Measurements from ENCODE around the gene CHDH. TPM values are rescaled to one million over a fixed set of nuclear protein-coding genes. Genes with fewer than 3 reads are reported as not detected.

The CHDH gene
- total RNA-seq, 1 donor from 2014 or later: under 0.01 TPM

DNA sequence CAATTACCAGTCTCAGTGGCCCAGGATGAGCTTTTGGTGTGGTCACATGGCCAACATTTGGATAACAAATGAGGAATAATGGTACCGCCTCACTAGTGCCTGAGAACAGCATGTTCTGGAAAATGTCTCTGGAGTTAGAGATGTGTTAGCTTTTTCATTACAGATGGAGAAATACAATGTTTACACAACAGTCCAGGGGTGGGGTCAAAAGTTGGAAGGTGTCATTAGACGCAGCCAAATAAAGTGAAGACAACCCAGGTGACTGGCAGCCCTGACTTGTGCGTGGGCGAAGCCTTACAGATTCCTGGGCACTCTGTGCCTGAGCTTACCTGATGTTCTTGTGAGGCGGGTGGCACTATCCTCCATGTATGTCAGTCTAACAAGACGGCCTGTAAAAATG lies 13.0 kb upstream of the CHDH start:
- no peak for FAIRE-seq
- TF ChIP-seq, protein P1, sequence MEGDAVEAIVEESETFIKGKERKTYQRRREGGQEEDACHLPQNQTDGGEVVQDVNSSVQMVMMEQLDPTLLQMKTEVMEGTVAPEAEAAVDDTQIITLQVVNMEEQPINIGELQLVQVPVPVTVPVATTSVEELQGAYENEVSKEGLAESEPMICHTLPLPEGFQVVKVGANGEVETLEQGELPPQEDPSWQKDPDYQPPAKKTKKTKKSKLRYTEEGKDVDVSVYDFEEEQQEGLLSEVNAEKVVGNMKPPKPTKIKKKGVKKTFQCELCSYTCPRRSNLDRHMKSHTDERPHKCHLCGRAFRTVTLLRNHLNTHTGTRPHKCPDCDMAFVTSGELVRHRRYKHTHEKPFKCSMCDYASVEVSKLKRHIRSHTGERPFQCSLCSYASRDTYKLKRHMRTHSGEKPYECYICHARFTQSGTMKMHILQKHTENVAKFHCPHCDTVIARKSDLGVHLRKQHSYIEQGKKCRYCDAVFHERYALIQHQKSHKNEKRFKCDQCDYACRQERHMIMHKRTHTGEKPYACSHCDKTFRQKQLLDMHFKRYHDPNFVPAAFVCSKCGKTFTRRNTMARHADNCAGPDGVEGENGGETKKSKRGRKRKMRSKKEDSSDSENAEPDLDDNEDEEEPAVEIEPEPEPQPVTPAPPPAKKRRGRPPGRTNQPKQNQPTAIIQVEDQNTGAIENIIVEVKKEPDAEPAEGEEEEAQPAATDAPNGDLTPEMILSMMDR (IDR thresholded peaks at IDR 0.05; ENCODE audit: insufficient read depth, low read length, severe bottlenecking): no peak
- H3K4me3 ChIP-seq (ENCODE audit: low read depth, low read length): no peak overlapping the region
- no peak for DNase-seq (ENCODE audit: low read depth)
- H3K36me3 ChIP-seq (ENCODE audit: control insufficient read depth, insufficient read depth, low read length): no peaks in the 10 kb centered on the region
- no peaks in the 10 kb centered on the region for H3K27me3 ChIP-seq (ENCODE audit: control insufficient read depth, insufficient read depth, low read length)

DNA sequence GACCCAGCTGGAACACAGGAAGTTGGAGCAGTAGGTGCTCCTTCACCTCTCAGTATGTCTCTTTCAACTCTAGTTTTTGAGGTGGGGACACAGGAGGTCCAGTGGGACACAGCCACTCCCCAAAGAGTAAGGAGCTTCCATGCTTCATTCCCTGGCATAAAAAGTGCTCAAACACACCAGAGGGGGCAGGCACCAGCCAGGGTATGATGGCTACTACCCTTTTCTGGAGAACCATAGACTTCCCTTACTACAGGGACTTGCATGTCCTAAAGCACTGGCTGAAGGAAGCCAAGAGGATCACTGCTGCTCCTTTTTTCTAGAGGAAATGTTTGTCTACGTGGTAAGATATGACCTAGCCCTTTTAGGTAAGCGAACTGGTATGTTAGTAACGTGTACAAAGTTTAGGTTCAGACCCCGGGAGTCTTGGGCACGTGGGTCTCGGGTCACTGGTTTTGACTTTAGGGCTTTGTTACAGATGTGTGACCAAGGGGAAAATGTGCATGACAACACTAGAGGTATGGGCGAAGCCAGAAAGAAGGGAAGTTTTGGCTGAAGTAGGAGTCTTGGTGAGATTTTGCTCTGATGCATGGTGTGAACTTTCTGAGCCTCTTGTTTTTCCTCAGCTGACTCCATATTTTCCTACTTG lies 12.0 kb upstream of the CHDH start:
- Histone ChIP-seq H3K36me3 (ENCODE audit: control insufficient read depth, insufficient read depth, low read length) (no peaks in the 10 kb centered on the region), H3K4me3 (ENCODE audit: low read depth, low read length) (no peak overlapping the region), H3K27me3 (ENCODE audit: control insufficient read depth, insufficient read depth, low read length) (no peaks in the 10 kb centered on the region)
- TF ChIP-seq, protein P1 (IDR thresholded peaks at IDR 0.05; ENCODE audit: insufficient read depth, low read length, severe bottlenecking): no peak
- DNase-seq (ENCODE audit: low read depth) (no peak), FAIRE-seq (no peak)

DNA sequence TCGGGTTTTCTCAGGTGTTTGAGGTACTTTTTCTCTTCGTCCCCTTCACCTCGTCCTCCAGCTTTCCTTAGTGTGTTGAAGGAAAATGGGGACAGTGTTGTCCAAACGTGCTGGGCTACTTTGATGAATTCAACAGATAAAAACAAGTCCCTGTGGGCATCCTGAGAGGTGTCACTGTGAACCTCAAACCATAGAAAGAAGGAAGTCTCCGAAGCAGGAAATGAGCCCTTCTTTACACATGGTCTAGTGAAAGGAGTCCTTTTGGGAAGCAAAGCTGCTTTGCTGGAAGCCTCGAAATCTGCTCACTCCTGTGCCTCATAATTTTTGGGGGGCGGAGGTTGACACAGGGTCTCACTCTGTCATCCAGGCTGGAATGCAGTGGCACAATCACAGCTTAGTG lies 10.7 kb upstream of the CHDH start:
- H3K27me3 ChIP-seq (ENCODE audit: control insufficient read depth, insufficient read depth, low read length): no peaks in the 10 kb centered on the region
- no peaks in the 10 kb centered on the region for H3K36me3 ChIP-seq (ENCODE audit: control insufficient read depth, insufficient read depth, low read length)
- TF ChIP-seq, protein P1 (IDR thresholded peaks at IDR 0.05; ENCODE audit: insufficient read depth, low read length, severe bottlenecking): no peak
- no peak overlapping the region for H3K4me3 ChIP-seq (ENCODE audit: low read depth, low read length)
- DNase-seq (ENCODE audit: low read depth) (no peak), FAIRE-seq (no peak)

DNA sequence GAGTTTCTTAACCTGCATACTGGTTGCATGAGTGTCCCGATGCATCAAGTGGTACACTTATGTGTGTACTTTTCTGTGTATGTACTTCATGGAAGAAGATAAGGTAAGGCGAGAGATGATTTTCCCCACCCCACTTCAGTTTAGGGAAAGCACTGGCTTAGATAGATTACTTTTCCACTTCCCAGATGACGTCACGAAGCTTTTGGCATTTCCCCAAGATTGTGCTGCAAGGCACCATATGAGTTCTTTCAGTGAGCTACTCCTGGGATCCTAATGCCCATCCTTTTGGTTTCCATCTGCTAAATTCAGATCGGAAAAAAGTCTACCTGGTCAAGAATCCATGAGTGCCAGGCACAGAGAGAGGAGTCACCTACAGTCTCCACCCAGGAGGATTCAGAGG lies 4.7 kb upstream of the CHDH start:
- peaks cover 9% of the 10 kb centered on the region for H3K27me3 ChIP-seq (ENCODE audit: control insufficient read depth, insufficient read depth, low read length)
- H3K36me3 ChIP-seq (ENCODE audit: control insufficient read depth, insufficient read depth, low read length): no peaks in the 10 kb centered on the region
- DNase-seq (ENCODE audit: low read depth) (peak; percentile 38), FAIRE-seq (no peak)
- TF ChIP-seq, protein P1 (IDR thresholded peaks at IDR 0.05; ENCODE audit: insufficient read depth, low read length, severe bottlenecking): no peak
- no peak overlapping the region for H3K4me3 ChIP-seq (ENCODE audit: low read depth, low read length)

DNA sequence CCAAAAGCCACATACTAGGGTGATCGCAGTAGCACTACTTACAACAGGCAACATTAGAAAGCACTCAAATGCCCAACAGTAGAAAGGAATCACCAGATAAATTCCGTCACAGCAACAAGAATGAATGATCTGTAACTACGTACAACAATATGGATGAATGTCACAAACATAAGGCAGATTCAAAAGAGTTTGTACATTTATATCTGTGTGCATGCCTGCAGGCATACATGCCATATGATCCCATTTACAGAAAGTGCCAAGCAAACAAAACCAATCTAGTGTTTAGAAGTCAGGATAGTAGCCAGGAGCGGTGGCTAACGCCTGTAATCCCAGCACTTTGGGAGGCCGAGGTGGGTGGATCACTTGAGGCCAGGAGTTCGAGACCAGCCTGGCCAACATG lies 3.7 kb upstream of the CHDH start:
- TF ChIP-seq, protein P1 (IDR thresholded peaks at IDR 0.05; ENCODE audit: insufficient read depth, low read length, severe bottlenecking): no peak
- peaks cover 11% of the 10 kb centered on the region for H3K27me3 ChIP-seq (ENCODE audit: control insufficient read depth, insufficient read depth, low read length)
- FAIRE-seq: no peak

DNA sequence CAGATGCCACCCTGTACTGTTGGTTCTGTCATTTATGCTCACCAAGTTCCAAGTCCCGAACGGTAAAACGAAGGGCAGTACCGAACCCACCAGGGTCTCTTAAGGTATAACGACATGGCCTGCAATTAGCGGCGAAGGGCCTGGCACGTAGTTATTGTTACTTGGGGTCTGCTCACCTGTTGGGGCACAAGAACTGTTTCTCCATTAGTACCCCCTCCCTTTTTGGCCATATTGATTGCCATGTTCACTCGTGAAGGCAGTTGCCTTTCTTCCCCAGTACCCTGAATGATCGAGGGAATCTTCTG lies 584 bp upstream of the CHDH start:
- Histone ChIP-seq H3K36me3 (ENCODE audit: control insufficient read depth, insufficient read depth, low read length) (no peaks in the 10 kb centered on the region), H3K4me3 (ENCODE audit: low read depth, low read length) (no peak overlapping the region), H3K27me3 (ENCODE audit: control insufficient read depth, insufficient read depth, low read length) (peaks cover 11% of the 10 kb centered on the region)
- DNase-seq (ENCODE audit: low read depth) (no peak), FAIRE-seq (no peak)
- TF ChIP-seq, protein P1 (IDR thresholded peaks at IDR 0.05; ENCODE audit: insufficient read depth, low read length, severe bottlenecking): no peak

More for the DNA sequence above, 3.7 kb upstream of the CHDH start:
- DNase-seq (ENCODE audit: low read depth): no peak
- H3K36me3 ChIP-seq (ENCODE audit: control insufficient read depth, insufficient read depth, low read length): no peaks in the 10 kb centered on the region
- H3K4me3 ChIP-seq (ENCODE audit: low read depth, low read length): no peak overlapping the region
